GM21737 (cell line): ENCODE results near the gene ZNF236.
"Not testable (repeated sequence)": the region's sequence is repeated elsewhere in the genome, so short reads cannot be mapped to it uniquely, and the experiment has no call there.

Experiments
- ATAC-seq: cut with Tn5 transposase; IDR thresholded peaks from one replicate; pipeline ENCODE4 v1.9.1; 2021; ENCODE audit warnings: mild to moderate bottlenecking, moderate library complexity; ENCODE audit not compliant: unreplicated experiment

ZNF236 gene

GRCh38 chr18:76984193-76985155 is 162.1 kb downstream of the ZNF236 start:
- ATAC-seq = no peak

GRCh38 chr18:76985156-76985950 is 163.0 kb downstream of the ZNF236 start:
- ATAC-seq = no peak

GRCh38 chr18:76985951-76986236 is 163.5 kb downstream of the ZNF236 start:
- no peak for ATAC-seq

GRCh38 chr18:76986406-76986805 is 164.0 kb downstream of the ZNF236 start:
- ATAC-seq = no peak

GRCh38 chr18:76988031-76988826 is 165.9 kb downstream of the ZNF236 start:
- no peak for ATAC-seq

- no peak for ATAC-seq
Measured at GRCh38 chr18:76988827-76989646, 166.7 kb downstream of the ZNF236 start.

- ATAC-seq = no peak
Measured at GRCh38 chr18:76989647-76990190, 167.4 kb downstream of the ZNF236 start.

GRCh38 chr18:76990343-76991020 is 168.1 kb downstream of the ZNF236 start:
- not testable (repeated sequence) for ATAC-seq

- ATAC-seq = no peak
Measured at GRCh38 chr18:76991021-76991688, 168.8 kb downstream of the ZNF236 start.

- ATAC-seq = no peak
Measured at GRCh38 chr18:76992226-76993084, 170.1 kb downstream of the ZNF236 start.

- no peak for ATAC-seq
Measured at GRCh38 chr18:76993085-76993382, 170.7 kb downstream of the ZNF236 start.

- no peak for ATAC-seq
Measured at GRCh38 chr18:76993573-76993972, 171.2 kb downstream of the ZNF236 start.

- ATAC-seq = no peak
Measured at GRCh38 chr18:76994086-76994654, 171.8 kb downstream of the ZNF236 start.

- no peak for ATAC-seq
Measured at GRCh38 chr18:76995896-76996295, 173.5 kb downstream of the ZNF236 start.

GRCh38 chr18:76996429-76996828 is 174.1 kb downstream of the ZNF236 start:
- no peak for ATAC-seq

GRCh38 chr18:76997951-76998808 is 175.8 kb downstream of the ZNF236 start:
- no peak for ATAC-seq

- no peak for ATAC-seq
Measured at GRCh38 chr18:76999077-76999476, 176.7 kb downstream of the ZNF236 start.
